ENCODE data around the gene ERMP1.

- TF ChIP-seq, protein P1, sequence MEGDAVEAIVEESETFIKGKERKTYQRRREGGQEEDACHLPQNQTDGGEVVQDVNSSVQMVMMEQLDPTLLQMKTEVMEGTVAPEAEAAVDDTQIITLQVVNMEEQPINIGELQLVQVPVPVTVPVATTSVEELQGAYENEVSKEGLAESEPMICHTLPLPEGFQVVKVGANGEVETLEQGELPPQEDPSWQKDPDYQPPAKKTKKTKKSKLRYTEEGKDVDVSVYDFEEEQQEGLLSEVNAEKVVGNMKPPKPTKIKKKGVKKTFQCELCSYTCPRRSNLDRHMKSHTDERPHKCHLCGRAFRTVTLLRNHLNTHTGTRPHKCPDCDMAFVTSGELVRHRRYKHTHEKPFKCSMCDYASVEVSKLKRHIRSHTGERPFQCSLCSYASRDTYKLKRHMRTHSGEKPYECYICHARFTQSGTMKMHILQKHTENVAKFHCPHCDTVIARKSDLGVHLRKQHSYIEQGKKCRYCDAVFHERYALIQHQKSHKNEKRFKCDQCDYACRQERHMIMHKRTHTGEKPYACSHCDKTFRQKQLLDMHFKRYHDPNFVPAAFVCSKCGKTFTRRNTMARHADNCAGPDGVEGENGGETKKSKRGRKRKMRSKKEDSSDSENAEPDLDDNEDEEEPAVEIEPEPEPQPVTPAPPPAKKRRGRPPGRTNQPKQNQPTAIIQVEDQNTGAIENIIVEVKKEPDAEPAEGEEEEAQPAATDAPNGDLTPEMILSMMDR (IDR thresholded peaks at IDR 0.05; ENCODE audit: low read length): peak; percentile 90
- no peak for TF ChIP-seq EZH2phosphoT487 (IDR thresholded peaks at IDR 0.05; ENCODE audit: low read length)
Observed at GRCh38 chr9:5832538-5833529, at the start of gene ERMP1.
